MM.1S (cell line): Measurements from ENCODE around the gene LGALS3BP.

Experiments used
- DNase-seq: peaks from one replicate; pipeline ENCODE4 v3.0.0-alpha.2; 2015
- H2AFZ ChIP-seq: fragments of 300-600 bp; sonication (generic); 2 replicates; pipeline ENCODE4 v1.6.0; 2016; ENCODE audit warnings: antibody characterized with exemption, low read length
- H3F3A ChIP-seq: fragments of 300-600 bp; sonication (generic); 2 replicates; pipeline ENCODE4 v1.6.1; 2016; ENCODE audit warnings: mild to moderate bottlenecking, antibody characterized with exemption, low read length, moderate library complexity, mixed read lengths; ENCODE audit not compliant: insufficient read depth
- H3K27ac ChIP-seq: fragments of 300-600 bp; sonication (generic); 2 replicates; pipeline ENCODE4 v1.5.1; 2016; ENCODE audit warnings: mild to moderate bottlenecking, low read length
- H3K27me3 ChIP-seq: fragments of 300-600 bp; sonication (generic); replicated peaks from 2 replicates; pipeline ENCODE4 v1.6.0; 2016; ENCODE audit warnings: low read length; ENCODE audit not compliant: insufficient read depth
- H3K36me3 ChIP-seq: fragments of 300-600 bp; sonication (generic); replicated peaks from 2 replicates; pipeline ENCODE4 v1.6.1; 2016; ENCODE audit warnings: mild to moderate bottlenecking, low read length, mixed read lengths; ENCODE audit not compliant: insufficient read depth
- H3K4me1 ChIP-seq: fragments of 300-600 bp; sonication (generic); 2 replicates; pipeline ENCODE4 v1.6.1; 2016; ENCODE audit warnings: low read length, mixed read lengths
- H3K4me2 ChIP-seq: fragments of 300-600 bp; sonication (generic); 2 replicates; pipeline ENCODE4 v1.6.0; 2016; ENCODE audit warnings: low read depth, low read length
- H3K4me3 ChIP-seq: fragments of 300-600 bp; sonication (generic); 2 replicates; pipeline ENCODE4 v1.5.1; 2016; ENCODE audit warnings: low read length, mixed read lengths
- H3K79me2 ChIP-seq: fragments of 300-600 bp; sonication (generic); 2 replicates; pipeline ENCODE4 v1.6.1; 2016; ENCODE audit warnings: mixed run types, low read length, mixed read lengths
- H3K9ac ChIP-seq: fragments of 300-600 bp; sonication (generic); 2 replicates; pipeline ENCODE4 v1.6.1; 2016; ENCODE audit warnings: low read length, mixed read lengths
- H3K9me2 ChIP-seq: fragments of 300-600 bp; sonication (generic); replicated peaks from 2 replicates; pipeline ENCODE4 v1.6.1; 2016; ENCODE audit warnings: mild to moderate bottlenecking, low read length, mixed read lengths; ENCODE audit not compliant: insufficient read depth
- H3K9me3 ChIP-seq: fragments of 300-600 bp; sonication (generic); replicated peaks from 2 replicates; pipeline ENCODE4 v1.6.1; 2016; ENCODE audit warnings: mild to moderate bottlenecking, low read length, mixed read lengths; ENCODE audit not compliant: insufficient read depth
- H4K20me1 ChIP-seq: fragments of 300-600 bp; sonication (generic); 2 replicates; pipeline ENCODE4 v1.6.1; 2016; ENCODE audit warnings: mild to moderate bottlenecking, low read length, moderate library complexity, mixed read lengths; ENCODE audit not compliant: insufficient read depth
- EZH2 ChIP-seq: fragments of 300-600 bp; sonication (generic); optimal IDR thresholded peaks from 2 replicates; pipeline ENCODE3; 2017; ENCODE audit warnings: low read depth, mild to moderate bottlenecking, antibody characterized with exemption, low read length, mixed read lengths
- EZH2phosphoT487 ChIP-seq: fragments of 300-600 bp; sonication (generic); IDR thresholded peaks from 2 replicates; pipeline ENCODE4 v1.6.1; 2018; ENCODE audit warnings: antibody characterized with exemption, low read length
- TF ChIP-seq, protein P1 (sequence below): fragments of 300-600 bp; sonication (generic); IDR thresholded peaks from 2 replicates; pipeline ENCODE4 v1.5.1; 2016; ENCODE audit warnings: antibody characterized with exemption, low read length, mixed read lengths

The LGALS3BP gene, protein sequence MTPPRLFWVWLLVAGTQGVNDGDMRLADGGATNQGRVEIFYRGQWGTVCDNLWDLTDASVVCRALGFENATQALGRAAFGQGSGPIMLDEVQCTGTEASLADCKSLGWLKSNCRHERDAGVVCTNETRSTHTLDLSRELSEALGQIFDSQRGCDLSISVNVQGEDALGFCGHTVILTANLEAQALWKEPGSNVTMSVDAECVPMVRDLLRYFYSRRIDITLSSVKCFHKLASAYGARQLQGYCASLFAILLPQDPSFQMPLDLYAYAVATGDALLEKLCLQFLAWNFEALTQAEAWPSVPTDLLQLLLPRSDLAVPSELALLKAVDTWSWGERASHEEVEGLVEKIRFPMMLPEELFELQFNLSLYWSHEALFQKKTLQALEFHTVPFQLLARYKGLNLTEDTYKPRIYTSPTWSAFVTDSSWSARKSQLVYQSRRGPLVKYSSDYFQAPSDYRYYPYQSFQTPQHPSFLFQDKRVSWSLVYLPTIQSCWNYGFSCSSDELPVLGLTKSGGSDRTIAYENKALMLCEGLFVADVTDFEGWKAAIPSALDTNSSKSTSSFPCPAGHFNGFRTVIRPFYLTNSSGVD

DNA sequence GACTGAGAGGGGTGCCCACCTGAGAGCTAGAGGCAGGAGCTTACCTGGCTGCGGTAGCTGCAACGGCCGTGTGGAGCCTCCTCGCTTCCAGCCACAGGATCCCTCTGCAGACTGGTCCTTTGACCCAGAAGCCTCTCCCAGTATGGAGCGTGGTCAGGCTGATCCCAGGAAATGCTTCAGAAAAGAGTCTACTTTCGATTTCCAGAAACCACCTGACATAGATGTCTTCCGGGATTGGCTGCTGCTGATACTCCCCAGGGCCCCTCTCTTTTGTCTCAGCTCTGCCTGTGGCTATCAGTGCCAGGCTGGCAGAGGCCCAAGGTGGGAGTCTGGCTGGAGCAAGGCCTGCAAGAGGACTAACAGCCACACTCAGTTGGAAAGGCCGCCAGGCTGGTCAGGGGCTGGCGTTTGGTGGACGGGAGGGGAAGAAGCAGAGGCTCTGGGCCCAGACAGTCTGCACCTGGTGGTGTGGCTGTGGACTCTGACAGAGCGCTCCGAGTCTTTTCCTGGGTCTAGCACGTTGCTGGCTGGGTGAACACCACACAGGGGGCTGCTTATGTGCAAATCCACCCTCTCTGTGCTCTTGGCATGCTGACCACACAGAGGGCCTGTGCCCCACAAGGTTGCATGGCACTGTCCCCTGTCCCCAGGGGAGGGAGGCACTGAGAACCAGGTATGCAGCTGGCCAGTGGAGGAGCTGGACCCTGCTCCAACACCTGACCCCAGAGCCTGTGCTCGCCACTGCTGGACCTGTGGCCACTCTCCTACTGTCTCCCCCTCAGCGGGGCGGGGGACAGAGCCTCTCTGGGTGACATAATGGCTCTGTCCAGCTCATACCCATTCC, at the start of gene LGALS3BP:
TSS of gene LGALS3BP (minus strand) at position 144 of the 844 bp plus-strand sequence. CDS start 2,732 bp downstream, outside the sequence.
- Histone ChIP-seq H3K9me3 (no peaks in the 10 kb centered on the region), H3K79me2 (no peaks in the 10 kb centered on the region), H3K4me3 (no peak within 1 kb of the TSS), H3K36me3 (no peaks in the 10 kb centered on the region), H3K27me3 (no peaks in the 10 kb centered on the region), H2AFZ (no peak within 1 kb of the TSS), H3F3A (0 out of 2 replicates have a peak, but pooled peaks cover under 1% of the 10 kb centered on the region), H3K4me2 (no peak within 1 kb of the TSS), H3K9ac (no peak within 1 kb of the TSS), H3K4me1 (0 out of 2 replicates have a peak, but pooled peaks cover 3% of the 10 kb centered on the region), H3K9me2 (no peaks in the 10 kb centered on the region), H4K20me1 (no peaks in the 10 kb centered on the region), H3K27ac (no peak within 1 kb of the TSS)
- DNase-seq = no peak
- TF ChIP-seq EZH2phosphoT487 (no peak), EZH2 (no peak)
- TF ChIP-seq, protein P1, sequence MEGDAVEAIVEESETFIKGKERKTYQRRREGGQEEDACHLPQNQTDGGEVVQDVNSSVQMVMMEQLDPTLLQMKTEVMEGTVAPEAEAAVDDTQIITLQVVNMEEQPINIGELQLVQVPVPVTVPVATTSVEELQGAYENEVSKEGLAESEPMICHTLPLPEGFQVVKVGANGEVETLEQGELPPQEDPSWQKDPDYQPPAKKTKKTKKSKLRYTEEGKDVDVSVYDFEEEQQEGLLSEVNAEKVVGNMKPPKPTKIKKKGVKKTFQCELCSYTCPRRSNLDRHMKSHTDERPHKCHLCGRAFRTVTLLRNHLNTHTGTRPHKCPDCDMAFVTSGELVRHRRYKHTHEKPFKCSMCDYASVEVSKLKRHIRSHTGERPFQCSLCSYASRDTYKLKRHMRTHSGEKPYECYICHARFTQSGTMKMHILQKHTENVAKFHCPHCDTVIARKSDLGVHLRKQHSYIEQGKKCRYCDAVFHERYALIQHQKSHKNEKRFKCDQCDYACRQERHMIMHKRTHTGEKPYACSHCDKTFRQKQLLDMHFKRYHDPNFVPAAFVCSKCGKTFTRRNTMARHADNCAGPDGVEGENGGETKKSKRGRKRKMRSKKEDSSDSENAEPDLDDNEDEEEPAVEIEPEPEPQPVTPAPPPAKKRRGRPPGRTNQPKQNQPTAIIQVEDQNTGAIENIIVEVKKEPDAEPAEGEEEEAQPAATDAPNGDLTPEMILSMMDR = no peak

DNA sequence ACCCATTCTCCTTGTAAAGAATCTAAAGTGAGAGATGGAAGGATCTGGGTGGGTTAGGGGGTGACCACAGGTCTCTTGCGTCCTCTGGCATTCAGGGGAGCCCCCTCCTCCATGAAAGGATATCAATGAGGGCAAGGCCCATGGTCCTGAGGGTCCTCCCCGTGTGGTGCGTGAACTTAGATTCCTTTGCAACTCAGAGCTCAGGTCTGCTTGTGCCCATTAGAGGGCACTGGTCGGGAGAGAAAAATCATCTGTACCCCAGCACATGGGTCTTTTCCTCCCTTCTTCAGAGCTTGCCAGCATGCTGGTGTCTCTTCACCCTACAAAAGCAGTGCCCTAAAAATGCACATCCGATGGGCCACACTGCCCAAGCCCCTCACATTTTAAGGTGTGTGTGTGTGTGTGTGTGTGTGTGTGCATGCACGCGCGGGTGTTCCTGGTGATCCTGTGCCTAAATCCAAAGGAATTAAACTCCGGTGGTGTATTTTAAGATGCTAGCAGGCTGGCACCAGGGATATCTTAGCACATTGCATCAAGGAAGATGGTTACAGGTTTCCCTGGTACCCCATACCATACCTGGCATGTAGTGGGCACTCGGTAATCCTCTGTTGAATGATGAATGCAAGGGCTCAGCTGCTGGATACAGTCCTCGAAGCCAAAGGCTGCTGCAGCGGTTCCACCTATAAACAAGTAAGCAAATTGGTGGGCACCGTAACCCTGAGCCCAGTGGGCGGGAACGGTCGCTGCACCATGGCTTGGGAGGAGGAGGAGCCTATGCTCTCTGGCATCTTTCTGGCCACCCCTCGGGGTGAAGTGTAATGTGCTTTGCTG, 49.0 kb upstream of the LGALS3BP start:
- H3K27me3 ChIP-seq = peaks cover 97% of the 10 kb centered on the region
- H3K4me1 ChIP-seq = no peaks in the 10 kb centered on the region
- no peak overlapping the region for H3K4me2 ChIP-seq
- TF ChIP-seq, protein P1 = peak; percentile 18; the same call in 1 of the 2 replicates
- no peak for TF ChIP-seq EZH2
- no peak overlapping the region for H3K27ac ChIP-seq
- no peak for DNase-seq
- H2AFZ ChIP-seq = no peak overlapping the region
- no peaks in the 10 kb centered on the region for H4K20me1 ChIP-seq
- no peaks in the 10 kb centered on the region for H3F3A ChIP-seq
- H3K4me3 ChIP-seq = no peak overlapping the region
- no peaks in the 10 kb centered on the region for H3K79me2 ChIP-seq
- H3K9me3 ChIP-seq = no peaks in the 10 kb centered on the region
- no peaks in the 10 kb centered on the region for H3K36me3 ChIP-seq
- no peak overlapping the region for H3K9ac ChIP-seq
- H3K9me2 ChIP-seq = no peaks in the 10 kb centered on the region

DNA sequence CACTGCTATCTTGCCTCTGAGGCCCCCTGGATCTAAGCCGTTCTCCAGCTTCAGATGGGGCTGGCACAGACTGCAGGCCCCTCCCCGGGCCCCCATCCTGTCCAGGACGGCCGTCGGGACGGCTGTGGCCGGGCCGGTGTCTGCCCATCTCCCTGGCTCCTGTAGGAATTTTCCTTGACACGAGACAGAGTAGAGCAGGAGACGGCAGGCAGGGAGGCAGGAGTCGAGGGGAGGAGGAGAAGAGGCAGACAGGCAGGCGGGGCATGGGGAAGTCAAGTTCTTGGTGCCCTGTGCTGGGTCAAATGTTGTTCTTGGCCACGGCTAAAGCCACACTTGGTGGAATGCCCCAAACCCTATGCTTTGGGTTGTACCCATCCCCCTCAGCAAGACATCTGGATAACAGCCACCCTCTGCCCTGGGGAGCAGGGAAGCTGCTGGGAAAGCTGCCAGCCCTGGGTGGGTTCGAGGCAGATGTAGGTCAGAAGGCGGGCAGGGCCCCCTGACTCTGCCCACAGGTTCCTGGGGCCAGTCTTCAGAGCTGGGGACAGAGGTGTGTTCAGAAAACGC, 48.3 kb upstream of the LGALS3BP start:
- no peak for DNase-seq
- no peaks in the 10 kb centered on the region for H3K36me3 ChIP-seq
- no peak overlapping the region for H3K27ac ChIP-seq
- no peak overlapping the region for H3K4me2 ChIP-seq
- no peaks in the 10 kb centered on the region for H3K9me2 ChIP-seq
- no peaks in the 10 kb centered on the region for H3K9me3 ChIP-seq
- H3K4me1 ChIP-seq = no peaks in the 10 kb centered on the region
- H3K79me2 ChIP-seq = no peaks in the 10 kb centered on the region
- TF ChIP-seq, protein P1 = no peak
- TF ChIP-seq EZH2 (no peak), EZH2phosphoT487 (no peak)
- no peak overlapping the region for H3K9ac ChIP-seq
- no peak overlapping the region for H2AFZ ChIP-seq
- H3K4me3 ChIP-seq = no peak overlapping the region
- no peaks in the 10 kb centered on the region for H3F3A ChIP-seq
- peaks cover 97% of the 10 kb centered on the region for H3K27me3 ChIP-seq
- H4K20me1 ChIP-seq = no peaks in the 10 kb centered on the region
